NCI-H446 (cell line): Measurements from ENCODE around the gene TAC3.
"Not testable (repeated sequence)": the region's sequence is repeated elsewhere in the genome, so short reads cannot be mapped to it uniquely, and the experiment has no call there.

Experiments used
- DNase-seq, 2 experiments: peaks; one replicate each; lab custom pipeline; 2025; lab: John Stamatoyannopoulos, UW

Gene TAC3

GRCh38 chr12:56985714-56986113 is 30.6 kb downstream of the TAC3 start:
- DNase-seq = not testable (repeated sequence)

GRCh38 chr12:56983386-56983785 is 32.9 kb downstream of the TAC3 start:
- no peak for DNase-seq

- not testable (repeated sequence) for DNase-seq
These were observed 33.6 kb downstream of the TAC3 start for GRCh38 chr12:56982578-56983236.

- no peak for DNase-seq
These were observed 35.3 kb downstream of the TAC3 start for GRCh38 chr12:56980941-56981530.

- no peak for DNase-seq
These were observed 36.1 kb downstream of the TAC3 start for GRCh38 chr12:56980268-56980667.

- no peak for DNase-seq
These were observed 36.7 kb downstream of the TAC3 start for GRCh38 chr12:56979628-56980027.

- no peak for DNase-seq
These were observed 37.8 kb downstream of the TAC3 start for GRCh38 chr12:56978397-56979138.

- DNase-seq = not testable (repeated sequence)
These were observed 39.0 kb downstream of the TAC3 start for GRCh38 chr12:56977361-56977760.

GRCh38 chr12:56974224-56974623 is 42.1 kb downstream of the TAC3 start:
- not testable (repeated sequence) for DNase-seq

GRCh38 chr12:56968910-56969309 is 47.4 kb downstream of the TAC3 start:
- not testable (repeated sequence) for DNase-seq

- not testable (repeated sequence) for DNase-seq
These were observed 50.2 kb downstream of the TAC3 start for GRCh38 chr12:56965997-56966642.

- not testable (repeated sequence) for DNase-seq
These were observed 51.2 kb downstream of the TAC3 start for GRCh38 chr12:56965124-56965523.

- DNase-seq = not testable (repeated sequence)
These were observed 52.8 kb downstream of the TAC3 start for GRCh38 chr12:56963557-56963956.

- DNase-seq = not testable (repeated sequence)
These were observed 54.1 kb downstream of the TAC3 start for GRCh38 chr12:56962247-56962646.
